Smooth muscle cell (in vitro differentiated cells): Measurements from ENCODE around the gene FAM171A1. TPM values are rescaled to one million over a fixed set of nuclear protein-coding genes. Genes with fewer than 3 reads are reported as not detected.
"Not testable (repeated sequence)": the region's sequence is repeated elsewhere in the genome, so short reads cannot be mapped to it uniquely, and the experiment has no call there.

ENCODE experiments used
- DNase-seq: peaks from one replicate; lab custom pipeline; 2025; ENCODE audit not compliant: unreplicated experiment; lab: John Stamatoyannopoulos, UW
- H2AFZ ChIP-seq: fragments of 200-600 bp; sonication (generic); 2 replicates; pipeline ENCODE4 v1.6.0; 2016; ENCODE audit warnings: antibody characterized with exemption, low read depth, mild to moderate bottlenecking
- H3F3A ChIP-seq: fragments of 200-600 bp; sonication (generic); 2 replicates; pipeline ENCODE4 v1.6.0; 2017; ENCODE audit warnings: antibody characterized with exemption, low read depth
- H3K27ac ChIP-seq: fragments of 200-600 bp; sonication (generic); 2 replicates; pipeline ENCODE4 v1.5.1; 2016; ENCODE audit warnings: low read depth, mild to moderate bottlenecking
- H3K27me3 ChIP-seq: fragments of 200-600 bp; sonication (generic); 2 replicates; pipeline ENCODE4 v1.6.1; 2016; ENCODE audit warnings: low read depth, mild to moderate bottlenecking
- H3K36me3 ChIP-seq: fragments of 200-600 bp; sonication (generic); 2 replicates; pipeline ENCODE4 v1.5.1; 2016; ENCODE audit warnings: low read depth
- H3K4me1 ChIP-seq: fragments of 200-600 bp; sonication (generic); 2 replicates; pipeline ENCODE4 v1.5.1; 2016; ENCODE audit warnings: low read depth
- H3K4me2 ChIP-seq: fragments of 200-600 bp; sonication (generic); 2 replicates; pipeline ENCODE4 v1.6.0; 2016; ENCODE audit warnings: mild to moderate bottlenecking
- H3K4me3 ChIP-seq: fragments of 200-600 bp; sonication (generic); 2 replicates; pipeline ENCODE4 v1.5.1; 2016; ENCODE audit warnings: mild to moderate bottlenecking
- H3K79me2 ChIP-seq: fragments of 200-600 bp; sonication (generic); 2 replicates; pipeline ENCODE4 v1.6.0; 2016; ENCODE audit warnings: low read depth, mild to moderate bottlenecking
- H3K9ac ChIP-seq: fragments of 200-600 bp; sonication (generic); 2 replicates; pipeline ENCODE4 v1.6.0; 2016; ENCODE audit warnings: low read depth
- H3K9me3 ChIP-seq: fragments of 200-600 bp; sonication (generic); replicated peaks from 2 replicates; pipeline ENCODE4 v1.5.1; 2016; ENCODE audit warnings: low read depth
- H4K20me1 ChIP-seq: fragments of 200-600 bp; sonication (generic); 2 replicates; pipeline ENCODE4 v1.6.0; 2016; ENCODE audit warnings: low read depth
- WGBS: methylation state at CpG from one replicate; pipeline ENCODE4 v1.1.7; 2016; ENCODE audit warnings: low lambda C conversion rate; 5-methylcytosine and 5-hydroxymethylcytosine counted together
- polyA plus RNA-seq: library from polyadenylated mRNA; unstranded; fragments of >200 nt; fragmentation: Nextera tagmentation; extraction: Ambion mirVana; gene quantifications from 2 replicates; pipeline ENCODE4 v1.2.1, GENCODE V29; 2016
- total RNA-seq: library from RNA; depleted of rRNA; stranded (reverse); fragments of >200 nt; gene quantifications from 2 replicates; pipeline ENCODE4 v1.2.3, GENCODE V29; 2014
- TF ChIP-seq, protein P1 (sequence below): fragments of 200-600 bp; sonication (generic); IDR thresholded peaks from 2 replicates; pipeline ENCODE4 v1.5.1; 2017; ENCODE audit warnings: borderline replicate concordance, mild to moderate bottlenecking, antibody characterized with exemption; ENCODE audit not compliant: insufficient read depth, poor library complexity, severe bottlenecking

Gene FAM171A1
- total and polyA plus RNA-seq, 2 experiments from 2014 or later: 25.5 to 37.2 TPM

DNA sequence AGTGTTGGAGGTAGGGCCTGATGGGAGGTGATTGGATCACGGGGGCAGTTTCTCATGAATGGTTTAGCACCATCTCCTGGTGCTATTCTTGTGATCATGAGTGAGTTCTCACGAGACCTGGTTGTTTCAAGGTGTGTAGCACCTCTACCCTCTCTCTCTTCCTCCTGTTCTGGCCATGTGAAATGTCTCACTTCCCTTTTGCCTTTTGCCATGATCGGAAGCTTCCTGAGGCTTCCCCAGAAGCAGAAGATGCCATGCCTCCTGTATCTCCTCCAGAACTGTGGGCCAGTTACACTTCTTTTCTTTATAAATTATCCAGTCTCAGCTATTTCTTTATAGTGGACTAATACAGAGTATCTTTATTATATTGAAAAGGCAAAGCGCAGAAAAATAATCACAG lies 90.1 kb downstream of the FAM171A1 start:
- H2AFZ ChIP-seq: no peak overlapping the region
- no peak overlapping the region for H3K9ac ChIP-seq
- H3K4me1 ChIP-seq: no peaks in the 10 kb centered on the region
- H3K27me3 ChIP-seq: no peaks in the 10 kb centered on the region
- no peak overlapping the region for H3K4me3 ChIP-seq
- H4K20me1 ChIP-seq: peaks cover 18% of the 10 kb centered on the region
- TF ChIP-seq, protein P1, sequence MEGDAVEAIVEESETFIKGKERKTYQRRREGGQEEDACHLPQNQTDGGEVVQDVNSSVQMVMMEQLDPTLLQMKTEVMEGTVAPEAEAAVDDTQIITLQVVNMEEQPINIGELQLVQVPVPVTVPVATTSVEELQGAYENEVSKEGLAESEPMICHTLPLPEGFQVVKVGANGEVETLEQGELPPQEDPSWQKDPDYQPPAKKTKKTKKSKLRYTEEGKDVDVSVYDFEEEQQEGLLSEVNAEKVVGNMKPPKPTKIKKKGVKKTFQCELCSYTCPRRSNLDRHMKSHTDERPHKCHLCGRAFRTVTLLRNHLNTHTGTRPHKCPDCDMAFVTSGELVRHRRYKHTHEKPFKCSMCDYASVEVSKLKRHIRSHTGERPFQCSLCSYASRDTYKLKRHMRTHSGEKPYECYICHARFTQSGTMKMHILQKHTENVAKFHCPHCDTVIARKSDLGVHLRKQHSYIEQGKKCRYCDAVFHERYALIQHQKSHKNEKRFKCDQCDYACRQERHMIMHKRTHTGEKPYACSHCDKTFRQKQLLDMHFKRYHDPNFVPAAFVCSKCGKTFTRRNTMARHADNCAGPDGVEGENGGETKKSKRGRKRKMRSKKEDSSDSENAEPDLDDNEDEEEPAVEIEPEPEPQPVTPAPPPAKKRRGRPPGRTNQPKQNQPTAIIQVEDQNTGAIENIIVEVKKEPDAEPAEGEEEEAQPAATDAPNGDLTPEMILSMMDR: no peak
- no peak overlapping the region for H3K27ac ChIP-seq
- no peaks in the 10 kb centered on the region for H3K79me2 ChIP-seq
- H3K9me3 ChIP-seq: no peaks in the 10 kb centered on the region
- no peak overlapping the region for H3K4me2 ChIP-seq
- 84% methylated on average over 4 of the region's 4 CpGs for WGBS
- H3F3A ChIP-seq: no peaks in the 10 kb centered on the region
- DNase-seq: no peak
- no peaks in the 10 kb centered on the region for H3K36me3 ChIP-seq

DNA sequence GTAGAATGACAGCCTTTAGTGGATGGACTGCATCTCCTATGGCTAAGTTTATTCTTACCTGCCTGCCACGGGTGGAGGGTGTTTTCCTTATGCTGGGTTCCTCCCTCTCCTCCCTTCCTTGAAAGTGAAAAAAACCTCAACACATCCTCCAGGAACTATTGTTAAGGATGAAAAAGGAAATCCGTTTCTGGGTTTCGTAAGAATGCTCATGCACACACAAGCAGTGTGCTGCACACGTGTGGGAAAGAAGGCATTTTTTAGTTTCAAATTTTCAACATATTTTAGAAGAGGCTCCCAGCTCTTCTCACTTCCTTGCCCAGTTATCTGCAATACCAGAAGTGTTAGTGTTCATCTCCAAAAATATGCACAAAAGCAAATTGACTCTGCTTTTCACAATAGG lies 90.6 kb downstream of the FAM171A1 start:
- WGBS: 96% methylated on average over 4 of the region's 4 CpGs
- no peak overlapping the region for H3K4me2 ChIP-seq
- no peaks in the 10 kb centered on the region for H3F3A ChIP-seq
- H4K20me1 ChIP-seq: peaks cover 13% of the 10 kb centered on the region
- H2AFZ ChIP-seq: no peak overlapping the region
- H3K4me3 ChIP-seq: no peak overlapping the region
- no peak overlapping the region for H3K9ac ChIP-seq
- DNase-seq: no peak
- TF ChIP-seq, protein P1: no peak
- no peak overlapping the region for H3K27ac ChIP-seq
- H3K4me1 ChIP-seq: no peaks in the 10 kb centered on the region
- H3K9me3 ChIP-seq: no peaks in the 10 kb centered on the region
- H3K79me2 ChIP-seq: no peaks in the 10 kb centered on the region
- H3K36me3 ChIP-seq: no peaks in the 10 kb centered on the region
- H3K27me3 ChIP-seq: no peaks in the 10 kb centered on the region

DNA sequence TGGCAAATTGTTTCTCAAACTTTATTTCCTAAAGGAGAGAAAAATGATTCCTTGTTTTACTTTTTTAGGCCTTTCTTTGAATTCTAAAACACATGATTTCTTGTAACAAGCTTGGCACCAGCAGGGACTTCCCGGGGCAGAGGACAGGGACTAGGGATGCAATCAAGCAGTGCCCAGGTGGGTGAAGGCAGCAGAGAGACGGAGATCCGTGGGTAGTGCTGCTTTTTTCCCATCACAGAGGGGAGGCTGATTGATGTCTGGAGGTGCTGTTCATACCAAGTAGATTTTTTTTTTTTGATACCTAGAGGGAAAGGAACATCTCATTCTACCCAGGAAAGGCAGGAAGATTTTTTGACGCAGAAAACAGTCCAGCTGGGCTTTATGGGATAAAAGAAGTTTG lies 91.9 kb downstream of the FAM171A1 start:
- Histone ChIP-seq H4K20me1 (peaks cover 7% of the 10 kb centered on the region), H2AFZ (no peak overlapping the region), H3K4me2 (no peak overlapping the region), H3K27ac (no peak overlapping the region), H3K27me3 (no peaks in the 10 kb centered on the region), H3F3A (no peaks in the 10 kb centered on the region), H3K79me2 (no peaks in the 10 kb centered on the region), H3K4me3 (no peak overlapping the region), H3K4me1 (no peaks in the 10 kb centered on the region), H3K9me3 (no peaks in the 10 kb centered on the region), H3K36me3 (no peaks in the 10 kb centered on the region), H3K9ac (no peak overlapping the region)
- TF ChIP-seq, protein P1: no peak
- DNase-seq: no peak
- 92% methylated on average over 4 of the region's 4 CpGs for WGBS

DNA sequence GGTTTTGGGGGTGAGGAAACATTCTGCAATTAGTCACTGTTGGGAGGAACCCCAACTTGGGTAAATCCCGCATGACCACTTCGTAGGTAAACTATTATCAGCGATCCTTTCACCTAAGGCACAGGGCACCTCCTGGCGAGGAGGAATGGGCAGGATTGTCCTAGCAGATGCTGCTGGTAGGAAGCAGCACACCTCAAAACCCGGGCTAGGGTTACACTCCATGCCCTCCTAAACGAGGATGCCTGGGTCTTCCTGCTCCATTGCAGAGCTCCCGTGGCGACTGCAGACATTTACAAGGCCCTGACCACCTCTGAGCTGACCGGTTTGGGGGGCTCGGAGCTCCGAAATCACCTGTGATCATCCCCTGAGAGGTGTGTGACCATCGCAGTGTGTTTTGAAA lies 92.3 kb downstream of the FAM171A1 start:
- H3K9me3 ChIP-seq: no peaks in the 10 kb centered on the region
- H3K27ac ChIP-seq: no peak overlapping the region
- no peak for DNase-seq
- WGBS: 97% methylated on average over 12 of the region's 12 CpGs
- H3K4me3 ChIP-seq: no peak overlapping the region
- no peaks in the 10 kb centered on the region for H3F3A ChIP-seq
- TF ChIP-seq, protein P1: no peak
- H3K36me3 ChIP-seq: no peaks in the 10 kb centered on the region
- no peak overlapping the region for H3K4me2 ChIP-seq
- no peaks in the 10 kb centered on the region for H3K79me2 ChIP-seq
- H4K20me1 ChIP-seq: peaks cover 2% of the 10 kb centered on the region
- H2AFZ ChIP-seq: no peak overlapping the region
- H3K4me1 ChIP-seq: no peaks in the 10 kb centered on the region
- no peaks in the 10 kb centered on the region for H3K27me3 ChIP-seq
- no peak overlapping the region for H3K9ac ChIP-seq

DNA sequence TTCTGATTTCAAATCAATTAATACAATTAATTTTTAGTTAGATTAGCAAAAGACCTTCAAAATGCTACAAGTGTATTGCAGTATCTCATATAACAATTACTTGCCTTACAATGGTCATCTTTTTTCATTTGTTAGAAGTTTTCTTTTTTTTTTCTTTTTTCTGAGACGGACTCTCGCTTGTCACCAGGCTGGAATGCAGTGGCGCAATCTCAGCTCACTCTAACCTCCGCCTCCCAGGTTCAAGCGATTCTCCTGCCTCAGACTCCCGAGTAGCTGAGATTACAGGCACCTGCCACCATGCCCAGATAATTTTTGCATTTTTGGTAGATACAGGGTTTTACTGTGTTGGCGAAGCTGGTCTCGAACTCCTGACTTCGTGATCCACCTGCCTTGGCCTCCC lies 95.0 kb downstream of the FAM171A1 start:
- H3K4me1 ChIP-seq, H3K9me3 ChIP-seq, H3K9ac ChIP-seq, DNase-seq, H3F3A ChIP-seq, H4K20me1 ChIP-seq, H3K4me3 ChIP-seq, H3K4me2 ChIP-seq, H2AFZ ChIP-seq, H3K36me3 ChIP-seq, H3K27me3 ChIP-seq, H3K79me2 ChIP-seq, H3K27ac ChIP-seq: not testable (repeated sequence)
- 83% methylated on average over 9 of the region's 9 CpGs for WGBS

- not testable (repeated sequence) for H3K9me3 ChIP-seq, H3K4me1 ChIP-seq, H3K27ac ChIP-seq, H4K20me1 ChIP-seq, H3F3A ChIP-seq, H3K4me3 ChIP-seq, H3K79me2 ChIP-seq, H3K4me2 ChIP-seq, H3K36me3 ChIP-seq, H3K9ac ChIP-seq, H2AFZ ChIP-seq, H3K27me3 ChIP-seq, DNase-seq
- WGBS: 93% methylated on average over 12 of the region's 12 CpGs
These were observed 101.3 kb downstream of the FAM171A1 start for GRCh38 chr10:15269838-15270237.
